Measurements from ENCODE around the gene SCN3B. TPM values are rescaled to one million over a fixed set of nuclear protein-coding genes. Genes with fewer than 3 reads are reported as not detected.

Gene SCN3B
- total RNA-seq, 4 donors from 2014 or later, result 0.20 to 1.1 (median 0.58) TPM

- TF ChIP-seq CTCF (IDR thresholded peaks at IDR 0.05) (no peak), POLR2AphosphoS5 (IDR thresholded peaks at IDR 0.05) (no peak), POLR2A (IDR thresholded peaks at IDR 0.05) (no peak), EP300 (IDR thresholded peaks at IDR 0.05; ENCODE audit: low read depth) (no peak)
- DNase-seq, result no peak
- intact Hi-C loops (cut with DNase I; ENCODE audit: low total_unique reads) (no loop called here), in situ Hi-C loops (cut with MboI; ENCODE audit: low pct_ligation_motif_present in 1 of 4, low pct_unique_long_range_greater_than_20kb in 1 of 4, low sequenced_read_pairs in 3 of 4) (no loop called here)
- no peak overlapping the region for H3K4me3 ChIP-seq
- 88 to 93% methylated on average over 3 to 8 of the region's 8 CpGs for WGBS, 2 donors (ENCODE audit: low coverage in 1 of 2)
- no peak overlapping the region for H3K27ac ChIP-seq
- H3K4me1 ChIP-seq, result no peaks in the 10 kb centered on the region
- no peaks in the 10 kb centered on the region for H3K27me3 ChIP-seq
- H3K9me3 ChIP-seq, result no peaks in the 10 kb centered on the region
- no peaks in the 10 kb centered on the region for H3K36me3 ChIP-seq
Measured at GRCh38 chr11:123608945-123609344, 45.5 kb downstream of the SCN3B start.

- no peaks in the 10 kb centered on the region for H3K4me1 ChIP-seq
- TF ChIP-seq EP300 (IDR thresholded peaks at IDR 0.05; ENCODE audit: low read depth) (no peak), POLR2A (IDR thresholded peaks at IDR 0.05) (no peak), CTCF (IDR thresholded peaks at IDR 0.05) (no peak)
- H3K36me3 ChIP-seq, result no peaks in the 10 kb centered on the region
- intact Hi-C loops (cut with DNase I; ENCODE audit: low total_unique reads), result no loop called here
- no peaks in the 10 kb centered on the region for H3K27me3 ChIP-seq
- no peak for DNase-seq
- no peak overlapping the region for H3K4me3 ChIP-seq
- H3K9me3 ChIP-seq, result no peaks in the 10 kb centered on the region
- 76 to 88% methylated on average over 2 to 9 of the region's 9 CpGs for WGBS, 2 donors (ENCODE audit: low coverage in 1 of 2)
- in situ Hi-C loops (cut with MboI; ENCODE audit: low pct_ligation_motif_present in 1 of 4, low pct_unique_long_range_greater_than_20kb in 1 of 4, low sequenced_read_pairs in 3 of 4), result no loop called here
- no peak overlapping the region for H3K27ac ChIP-seq
Measured at GRCh38 chr11:123608371-123608770, 46.1 kb downstream of the SCN3B start.

- no peak for DNase-seq
- H3K9me3 ChIP-seq, result no peaks in the 10 kb centered on the region
- no peaks in the 10 kb centered on the region for H3K36me3 ChIP-seq
- no peak overlapping the region for H3K27ac ChIP-seq
- intact Hi-C loops (cut with DNase I; ENCODE audit: low total_unique reads), result no loop called here
- H3K4me3 ChIP-seq, result no peak overlapping the region
- 83% methylated on average over 1 of the region's 1 CpG; no CpG with 5 or more reads in 1 of the 2 donors for WGBS, 2 donors (ENCODE audit: low coverage in 1 of 2)
- in situ Hi-C loops (cut with MboI; ENCODE audit: low pct_ligation_motif_present in 1 of 4, low pct_unique_long_range_greater_than_20kb in 1 of 4, low sequenced_read_pairs in 3 of 4), result no loop called here
- H3K4me1 ChIP-seq, result no peaks in the 10 kb centered on the region
- no peaks in the 10 kb centered on the region for H3K27me3 ChIP-seq
- TF ChIP-seq POLR2AphosphoS5 (IDR thresholded peaks at IDR 0.05) (no peak), CTCF (IDR thresholded peaks at IDR 0.05) (no peak), EP300 (IDR thresholded peaks at IDR 0.05; ENCODE audit: low read depth) (no peak), POLR2A (IDR thresholded peaks at IDR 0.05) (no peak)
Measured at GRCh38 chr11:123607781-123608180, 46.6 kb downstream of the SCN3B start.

- no peak for TF ChIP-seq CTCF (IDR thresholded peaks at IDR 0.05)
- TF ChIP-seq POLR2AphosphoS5 (IDR thresholded peaks at IDR 0.05), result no peak
- no peak for TF ChIP-seq POLR2A (IDR thresholded peaks at IDR 0.05)
- no peak for TF ChIP-seq EP300 (IDR thresholded peaks at IDR 0.05; ENCODE audit: low read depth)
- 79 to 82% methylated on average over 3 to 4 of the region's 4 CpGs for WGBS, 2 donors (ENCODE audit: low coverage in 1 of 2)
- no peaks in the 10 kb centered on the region for H3K4me1 ChIP-seq
- H3K27me3 ChIP-seq, result no peaks in the 10 kb centered on the region
- in situ Hi-C loops (cut with MboI; ENCODE audit: low pct_ligation_motif_present in 1 of 4, low pct_unique_long_range_greater_than_20kb in 1 of 4, low sequenced_read_pairs in 3 of 4) (no loop called here), intact Hi-C loops (cut with DNase I; ENCODE audit: low total_unique reads) (no loop called here)
- no peaks in the 10 kb centered on the region for H3K9me3 ChIP-seq
- DNase-seq, result no peak
- H3K36me3 ChIP-seq, result no peaks in the 10 kb centered on the region
- H3K4me3 ChIP-seq, result no peak overlapping the region
- H3K27ac ChIP-seq, result no peak overlapping the region
Measured at GRCh38 chr11:123603666-123604065, 50.8 kb downstream of the SCN3B start.
